Sigmoid colon (tissue), 7 donors: ENCODE results near the gene DSCAML1. TPM values are rescaled to one million over a fixed set of nuclear protein-coding genes. Genes with fewer than 3 reads are reported as not detected.

Experiments used
- DNase-seq: peaks from one replicate; pipeline ENCODE4 v3.0.0-alpha.2; 2019
- H3K27ac ChIP-seq, 4 donors: fragments of 200-600 bp; sonication (generic); one replicate each; pipeline ENCODE4 v1.5.1; 2016 to 2019; ENCODE audit warnings: mild to moderate bottlenecking in 1 of 4
- H3K27me3 ChIP-seq, 3 donors: fragments of 200-600 bp; sonication (generic); one replicate each; pipeline ENCODE4 v1.5.1; 2019; ENCODE audit warnings: mild to moderate bottlenecking in 1 of 3
- H3K36me3 ChIP-seq, 4 donors: fragments of 200-600 bp; sonication (generic); one replicate each; pipeline ENCODE4 v1.5.1; 2016 to 2019
- H3K4me1 ChIP-seq, 4 donors: fragments of 200-600 bp; sonication (generic); one replicate each; pipeline ENCODE4 v1.5.1; 2017 to 2019
- H3K4me3 ChIP-seq, 4 donors: fragments of 200-600 bp; sonication (generic); one replicate each; pipeline ENCODE4 v1.5.1; 2017 to 2019; ENCODE audit warnings: mild to moderate bottlenecking in 2 of 4, moderate library complexity in 1 of 4
- H3K9me3 ChIP-seq, 4 donors: fragments of 200-600 bp in 3 of 4; sonication (generic) in 3 of 4; one replicate each; pipeline versions ENCODE4 v1.5.1 to v1.6.1; 2013 to 2019
- CTCF ChIP-seq, 4 experiments: fragments of 450-650 bp in 3 of 4; fragments of 200-600 bp in 1 of 4; IDR thresholded peaks; one replicate each; pipeline ENCODE4 v1.5.1; 2016 to 2019; ENCODE audit warnings: antibody characterized with exemption in 4 of 4, mild to moderate bottlenecking in 3 of 4, moderate library complexity in 2 of 4
- EP300 ChIP-seq, 4 donors: sonication (generic); formaldehyde crosslinking; IDR thresholded peaks; one replicate each; pipeline ENCODE4 v1.6.1; 2017; ENCODE audit warnings: antibody characterized with exemption in 4 of 4
- POLR2A ChIP-seq, 2 donors: fragments of 450-650 bp; IDR thresholded peaks; one replicate each; pipeline ENCODE4 v1.6.1; 2016; ENCODE audit warnings: antibody characterized with exemption in 2 of 2, mild to moderate bottlenecking in 2 of 2, moderate library complexity in 2 of 2
- POLR2AphosphoS5 ChIP-seq, 4 donors: sonication (generic); formaldehyde crosslinking; IDR thresholded peaks; one replicate each; pipeline ENCODE4 v1.6.1; 2017; ENCODE audit warnings: antibody characterized with exemption in 4 of 4
- WGBS, 2 donors: extraction: QIAGEN DNeasy Blood & Tissue Kit; methylation state at CpG; one replicate each; pipeline ENCODE4 v1.1.7; 2013; 5-methylcytosine and 5-hydroxymethylcytosine counted together
- intact Hi-C: fragments of 100-400 bp; cut with DNase I; formaldehyde crosslinking; loops from one replicate; pipeline ENCODE4 v1.15.1; 2023
- polyA plus RNA-seq, 3 donors: library from polyadenylated mRNA; stranded (reverse); fragments of 200-250 nt; gene quantifications; one replicate each; pipeline ENCODE4 v1.2.3, GENCODE V29; 2013
- total RNA-seq, 4 donors: library from RNA; depleted of rRNA; stranded (reverse); fragments of >200 nt; gene quantifications; one replicate each; pipeline ENCODE4 v1.1.0, GENCODE V29; 2016
- donor health status: healthy with polysubstance abuse.
- donor health status: Bipolar disorder and iron deficiency.
- donor health status: healthy.

DSCAML1 gene
- total and polyA plus RNA-seq, 7 donors: under 0.01 to 7.5 (median 1.2) TPM

GRCh38 chr11:117418737-117419481 is 378.1 kb downstream of the DSCAML1 start:
- no peak overlapping the region for H3K27ac ChIP-seq
- H3K4me1 ChIP-seq: no peaks in the 10 kb centered on the region
- H3K36me3 ChIP-seq: no peaks in the 10 kb centered on the region
- peak; percentile 10 for DNase-seq
- intact Hi-C loops: no loop called here
- H3K27me3 ChIP-seq: no peaks in the 10 kb centered on the region
- H3K4me3 ChIP-seq: no peak overlapping the region
- 85 to 90% methylated on average over 12 of the region's 12 CpGs for WGBS, 2 donors
- H3K9me3 ChIP-seq: no peaks in the 10 kb centered on the region
- no peak for TF ChIP-seq CTCF (IDR thresholded peaks at IDR 0.05)
- TF ChIP-seq EP300 (IDR thresholded peaks at IDR 0.05): no peak
- no peak for TF ChIP-seq POLR2AphosphoS5 (IDR thresholded peaks at IDR 0.05)
- no peak for TF ChIP-seq POLR2A (IDR thresholded peaks at IDR 0.05)

- Histone ChIP-seq H3K27me3 (no peaks in the 10 kb centered on the region), H3K36me3 (peaks cover 0 to 2% (median 0%) of the 10 kb centered on the region in 4 donors), H3K9me3 (no peaks in the 10 kb centered on the region), H3K27ac (no peak overlapping the region), H3K4me1 (no peaks in the 10 kb centered on the region), H3K4me3 (no peak overlapping the region)
- 89 to 91% methylated on average over 12 of the region's 12 CpGs for WGBS, 2 donors
- DNase-seq: peak; percentile 43
- no peak for TF ChIP-seq POLR2A (IDR thresholded peaks at IDR 0.05)
- TF ChIP-seq POLR2AphosphoS5 (IDR thresholded peaks at IDR 0.05): no peak
- no peak for TF ChIP-seq CTCF (IDR thresholded peaks at IDR 0.05)
- no peak for TF ChIP-seq EP300 (IDR thresholded peaks at IDR 0.05)
- intact Hi-C loops: no loop called here
Observed at GRCh38 chr11:117417856-117418255, 379.2 kb downstream of the DSCAML1 start.

GRCh38 chr11:117417342-117417741 is 379.7 kb downstream of the DSCAML1 start:
- Histone ChIP-seq H3K9me3 (no peaks in the 10 kb centered on the region), H3K4me1 (no peaks in the 10 kb centered on the region), H3K4me3 (no peak overlapping the region), H3K27me3 (no peaks in the 10 kb centered on the region), H3K36me3 (peaks cover 0 to 6% (median 0%) of the 10 kb centered on the region in 4 donors), H3K27ac (no peak overlapping the region)
- DNase-seq: peak; percentile 33
- 67 to 68% methylated on average over 6 of the region's 6 CpGs for WGBS, 2 donors
- intact Hi-C loops: no loop called here
- TF ChIP-seq CTCF (IDR thresholded peaks at IDR 0.05): no peak
- TF ChIP-seq POLR2A (IDR thresholded peaks at IDR 0.05): no peak
- TF ChIP-seq EP300 (IDR thresholded peaks at IDR 0.05): no peak
- no peak for TF ChIP-seq POLR2AphosphoS5 (IDR thresholded peaks at IDR 0.05)

GRCh38 chr11:117415358-117415896 is 381.6 kb downstream of the DSCAML1 start:
- TF ChIP-seq POLR2A (IDR thresholded peaks at IDR 0.05) (no peak), POLR2AphosphoS5 (IDR thresholded peaks at IDR 0.05) (no peak), CTCF (IDR thresholded peaks at IDR 0.05) (no peak), EP300 (IDR thresholded peaks at IDR 0.05) (no peak)
- H3K36me3 ChIP-seq: peaks cover 0 to 24% (median 2%) of the 10 kb centered on the region in 4 donors
- WGBS, 2 donors: 72 to 84% methylated on average over 8 of the region's 8 CpGs
- H3K9me3 ChIP-seq: no peaks in the 10 kb centered on the region
- DNase-seq: peak; percentile 32
- no peak overlapping the region for H3K4me3 ChIP-seq
- intact Hi-C loops: no loop called here
- H3K27me3 ChIP-seq: no peaks in the 10 kb centered on the region
- no peak overlapping the region for H3K27ac ChIP-seq
- no peaks in the 10 kb centered on the region for H3K4me1 ChIP-seq
